Gastroesophageal sphincter (tissue), 4 donors: ENCODE results near the gene LCE2D. TPM values are rescaled to one million over a fixed set of nuclear protein-coding genes. Genes with fewer than 3 reads are reported as not detected.

Experiments used
- ATAC-seq: fragments of 150-250 bp; one replicate; pipeline ENCODE4 v1.9.1; 2016; ENCODE audit warnings: mild to moderate bottlenecking, moderate library complexity
- H3K27ac ChIP-seq, 4 donors: fragments of 200-600 bp; sonication (generic) in 3 of 4; 1 replicate in 3 of 4; 2 replicates in 1 of 4; pipeline ENCODE4 v1.5.1; 2016 to 2019
- H3K27me3 ChIP-seq: fragments of 200-600 bp; sonication (generic); one replicate; pipeline ENCODE4 v1.5.1; 2019
- H3K36me3 ChIP-seq, 2 donors: fragments of 200-600 bp; sonication (generic); one replicate each; pipeline ENCODE4 v1.5.1; 2019; ENCODE audit warnings: control low read depth in 1 of 2
- H3K4me1 ChIP-seq, 3 donors: fragments of 200-600 bp; sonication (generic); 1 replicate in 2 of 3; 2 replicates in 1 of 3; pipeline ENCODE4 v1.5.1; 2016 to 2019; ENCODE audit warnings: control low read depth in 2 of 3
- H3K4me3 ChIP-seq, 2 donors: fragments of 200-600 bp; sonication (generic); one replicate each; pipeline ENCODE4 v1.5.1; 2019; ENCODE audit warnings: mild to moderate bottlenecking in 1 of 2, moderate library complexity in 1 of 2
- H3K9me3 ChIP-seq, 3 donors: fragments of 200-600 bp; sonication (generic); one replicate each; pipeline ENCODE4 v1.5.1; 2017 to 2019; ENCODE audit warnings: control low read depth in 2 of 3
- CTCF ChIP-seq, 4 experiments: fragments of 200-600 bp in 2 of 4; fragments of 450-650 bp in 2 of 4; sonication (generic) in 1 of 4; IDR thresholded peaks; one replicate each; pipeline ENCODE4 v1.5.1; 2017 to 2019; ENCODE audit warnings: antibody characterized with exemption in 4 of 4, mild to moderate bottlenecking in 2 of 4, moderate library complexity in 2 of 4
- EP300 ChIP-seq: sonication (generic); formaldehyde crosslinking; IDR thresholded peaks from one replicate; pipeline ENCODE4 v1.6.1; 2017; ENCODE audit warnings: antibody characterized with exemption, mild to moderate bottlenecking
- POLR2A ChIP-seq, 2 donors: fragments of 450-650 bp; IDR thresholded peaks; one replicate each; pipeline ENCODE4 v1.6.1; 2017; ENCODE audit warnings: antibody characterized with exemption in 2 of 2, mild to moderate bottlenecking in 2 of 2, moderate library complexity in 1 of 2
- POLR2AphosphoS5 ChIP-seq: sonication (generic); formaldehyde crosslinking; IDR thresholded peaks from one replicate; pipeline ENCODE4 v1.6.1; 2017; ENCODE audit warnings: antibody characterized with exemption
- WGBS, 2 donors: methylation state at CpG; one replicate each; pipeline ENCODE4 v1.1.5; 2018; ENCODE audit warnings: low coverage in 1 of 2; 5-methylcytosine and 5-hydroxymethylcytosine counted together
- total RNA-seq, 4 donors: library from RNA; depleted of rRNA; stranded (reverse); fragments of >200 nt; gene quantifications; one replicate each; pipeline ENCODE4 v1.1.0, GENCODE V29; 2016

Gene LCE2D
- total RNA-seq, 4 donors from 2014 or later: not detected

- no peak for ATAC-seq
- Histone ChIP-seq H3K4me3 (no peak overlapping the region), H3K4me1 (no peaks in the 10 kb centered on the region), H3K27ac (no peak overlapping the region), H3K36me3 (no peaks in the 10 kb centered on the region), H3K9me3 (no peaks in the 10 kb centered on the region), H3K27me3 (no peaks in the 10 kb centered on the region)
- TF ChIP-seq POLR2AphosphoS5: no peak
- 50 to 51% methylated on average over 2 of the region's 3 CpGs for WGBS, 2 donors
These were observed 18.0 kb upstream of the LCE2D start for GRCh38 chr1:152645146-152645545.

GRCh38 chr1:152646656-152647055 lies 16.5 kb upstream of the LCE2D start:
- Histone ChIP-seq H3K9me3 (no peaks in the 10 kb centered on the region), H3K27me3 (no peaks in the 10 kb centered on the region), H3K4me3 (no peak overlapping the region), H3K27ac (no peak overlapping the region), H3K36me3 (no peaks in the 10 kb centered on the region), H3K4me1 (no peaks in the 10 kb centered on the region)
- ATAC-seq: no peak
- TF ChIP-seq CTCF (IDR thresholded peaks at IDR 0.05) (no peak), POLR2A (IDR thresholded peaks at IDR 0.05) (no peak), POLR2AphosphoS5 (no peak), EP300 (no peak)

- no peak for ATAC-seq
- Histone ChIP-seq H3K4me3 (no peak overlapping the region), H3K27me3 (no peaks in the 10 kb centered on the region), H3K27ac (no peak overlapping the region), H3K9me3 (no peaks in the 10 kb centered on the region), H3K36me3 (no peaks in the 10 kb centered on the region), H3K4me1 (no peaks in the 10 kb centered on the region)
- no peak for TF ChIP-seq POLR2A (IDR thresholded peaks at IDR 0.05)
- peak in 3 of 4 experiments; percentile 9 to 55 (median 19) for TF ChIP-seq CTCF (IDR thresholded peaks at IDR 0.05)
- no peak for TF ChIP-seq POLR2AphosphoS5
- no peak for TF ChIP-seq EP300
- 28 to 31% methylated on average over 10 of the region's 10 CpGs for WGBS, 2 donors
These were observed 9.1 kb upstream of the LCE2D start for GRCh38 chr1:152654110-152654509.

GRCh38 chr1:152656459-152656858 lies 6.7 kb upstream of the LCE2D start:
- WGBS, 2 donors: 50% methylated on average over 1 of the region's 2 CpGs; no CpG with 5 or more reads in 1 of the 2 donors
- Histone ChIP-seq H3K4me3 (no peak overlapping the region), H3K27me3 (no peaks in the 10 kb centered on the region), H3K9me3 (no peaks in the 10 kb centered on the region), H3K36me3 (no peaks in the 10 kb centered on the region), H3K4me1 (no peaks in the 10 kb centered on the region), H3K27ac (no peak overlapping the region)
- TF ChIP-seq POLR2A (IDR thresholded peaks at IDR 0.05) (no peak), POLR2AphosphoS5 (no peak), EP300 (no peak), CTCF (IDR thresholded peaks at IDR 0.05) (no peak)
- ATAC-seq: no peak

GRCh38 chr1:152657677-152658076 lies 5.5 kb upstream of the LCE2D start:
- H3K27me3 ChIP-seq: no peaks in the 10 kb centered on the region
- H3K4me3 ChIP-seq: no peak overlapping the region
- H3K9me3 ChIP-seq: no peaks in the 10 kb centered on the region
- no peaks in the 10 kb centered on the region for H3K4me1 ChIP-seq
- WGBS, 2 donors: 82 to 83% methylated on average over 4 of the region's 4 CpGs
- TF ChIP-seq POLR2A (IDR thresholded peaks at IDR 0.05) (no peak), POLR2AphosphoS5 (no peak), CTCF (IDR thresholded peaks at IDR 0.05) (no peak), EP300 (no peak)
- no peaks in the 10 kb centered on the region for H3K36me3 ChIP-seq
- no peak overlapping the region for H3K27ac ChIP-seq
- ATAC-seq: no peak
